GM23338 (cell line): ENCODE results near the gene MYO5C. TPM values are rescaled to one million over a fixed set of nuclear protein-coding genes. Genes with fewer than 3 reads are reported as not detected.

Experiments
- ATAC-seq: fragments of 200-7000 bp; cut with Tn5 transposase; 3 replicates; pipeline ENCODE4 v1.9.1; 2020
- DNase-seq: peaks from one replicate; pipeline ENCODE4 v3.0.0-alpha.2; 2015; ENCODE audit warnings: low spot score
- H2AFZ ChIP-seq: fragments of 200-600 bp; sonication (generic); 2 replicates; pipeline ENCODE4 v1.8.0; 2016; ENCODE audit warnings: antibody characterized with exemption, mild to moderate bottlenecking, moderate library complexity
- H3F3A ChIP-seq: fragments of 200-600 bp; sonication (generic); replicated peaks from 2 replicates; pipeline ENCODE4 v1.8.0; 2017; ENCODE audit warnings: antibody characterized with exemption, mixed run types, low read depth
- H3K27ac ChIP-seq: fragments of 200-600 bp; sonication (generic); 2 replicates; pipeline ENCODE4 v1.6.1; 2016; ENCODE audit warnings: low read depth
- H3K27me3 ChIP-seq: fragments of 200-600 bp; sonication (generic); 2 replicates; pipeline ENCODE4 v1.8.0; 2016; ENCODE audit warnings: mild to moderate bottlenecking, mixed run types, moderate library complexity; ENCODE audit not compliant: insufficient read depth
- H3K36me3 ChIP-seq: fragments of 200-600 bp; sonication (generic); 2 replicates; pipeline ENCODE4 v1.8.0; 2016; ENCODE audit warnings: mild to moderate bottlenecking; ENCODE audit not compliant: insufficient read depth
- H3K4me1 ChIP-seq: fragments of 200-600 bp; sonication (generic); 2 replicates; pipeline ENCODE4 v1.8.0; 2016; ENCODE audit warnings: mild to moderate bottlenecking, moderate library complexity; ENCODE audit not compliant: insufficient read depth
- H3K4me2 ChIP-seq: fragments of 200-600 bp; sonication (generic); 2 replicates; pipeline ENCODE4 v1.7.1; 2017; ENCODE audit warnings: mixed run types
- H3K4me3 ChIP-seq: fragments of 200-600 bp; sonication (generic); 2 replicates; pipeline ENCODE4 v1.6.1; 2016; ENCODE audit warnings: mixed run types
- H3K79me2 ChIP-seq: fragments of 200-600 bp; sonication (generic); replicated peaks from 2 replicates; pipeline ENCODE4 v1.8.0; 2017; ENCODE audit warnings: mild to moderate bottlenecking; ENCODE audit not compliant: insufficient read depth
- H3K9me2 ChIP-seq: fragments of 200-600 bp; sonication (generic); 2 replicates; pipeline ENCODE4 v1.8.0; 2017; ENCODE audit not compliant: insufficient read depth
- H4K20me1 ChIP-seq: fragments of 200-600 bp; sonication (generic); replicated peaks from 2 replicates; pipeline ENCODE4 v1.8.0; 2017; ENCODE audit warnings: mild to moderate bottlenecking; ENCODE audit not compliant: insufficient read depth
- H3K27ac Mint-ChIP-seq: 2 replicates; pipeline ENCODE4 v1.8.0; 2020; ENCODE audit warnings: inconsistent platforms, mild to moderate bottlenecking, moderate library complexity, mixed read lengths
- H3K27me3 Mint-ChIP-seq: 3 replicates; pipeline ENCODE4 v1.8.0; 2022; ENCODE audit warnings: low read depth, mild to moderate bottlenecking, moderate library complexity, mixed read lengths, inconsistent platforms; ENCODE audit not compliant: insufficient read depth, poor library complexity
- H3K36me3 Mint-ChIP-seq: 3 replicates; pipeline ENCODE4 v1.8.0; 2021; ENCODE audit warnings: low read depth, mild to moderate bottlenecking, inconsistent platforms, moderate library complexity, mixed read lengths
- H3K4me1 Mint-ChIP-seq: 3 replicates; pipeline ENCODE4 v1.8.0; 2020; ENCODE audit warnings: mild to moderate bottlenecking, inconsistent platforms, mixed read lengths
- H3K4me3 Mint-ChIP-seq: 3 replicates; pipeline ENCODE4 v1.8.0; 2021; ENCODE audit warnings: moderate library complexity, mild to moderate bottlenecking, inconsistent platforms, mixed read lengths
- H3K9me3 Mint-ChIP-seq: 3 replicates; pipeline ENCODE4 v1.8.0; 2020; ENCODE audit warnings: moderate library complexity, mild to moderate bottlenecking, inconsistent platforms, mixed read lengths
- EZH2phosphoT487 ChIP-seq: fragments of 200-600 bp; sonication (generic); IDR thresholded peaks from one replicate; pipeline ENCODE4 v1.8.1; 2018; ENCODE audit warnings: antibody characterized with exemption; ENCODE audit not compliant: unreplicated experiment
- NANOG ChIP-seq: IDR thresholded peaks from 2 replicates; pipeline ENCODE4 v1.6.1; 2016; ENCODE audit warnings: antibody characterized with exemption, borderline replicate concordance
- POLR2AphosphoS5 ChIP-seq: IDR thresholded peaks from 2 replicates; pipeline ENCODE4 v1.6.1; 2016; ENCODE audit warnings: antibody characterized with exemption, low read depth
- ZNF114 ChIP-seq: fragments of 250-450 bp; sonication (Bioruptor Pico); IDR thresholded peaks from 2 replicates; pipeline ENCODE4 v1.5.0; 2020; ENCODE audit warnings: mild to moderate bottlenecking, moderate library complexity
- ZNF331 ChIP-seq: fragments of 250-450 bp; sonication (Bioruptor Pico); IDR thresholded peaks from 2 replicates; pipeline ENCODE4 v1.5.0; 2020; ENCODE audit warnings: low read depth, mild to moderate bottlenecking, moderate library complexity
- polyA plus RNA-seq: library from polyadenylated mRNA; unstranded; fragments of >200 nt; fragmentation: Nextera tagmentation; extraction: Ambion mirVana; gene quantifications from 2 replicates; pipeline ENCODE4 v1.2.1, GENCODE V29; 2016
- total RNA-seq: library from RNA; depleted of rRNA; stranded (reverse); fragments of >200 nt; shearing (Covaris generic); gene quantifications from 2 replicates; pipeline ENCODE4 v1.2.3, GENCODE V29; 2014
- TF ChIP-seq, protein P1 (sequence below), 2 experiments: fragments of 200-600 bp in 1 of 2; sonication (generic) in 1 of 2; conservative IDR thresholded peaks; 2 replicates each; pipeline versions ENCODE4 v1.5.1 to v1.6.1; 2016 to 2017; ENCODE audit warnings: antibody characterized with exemption in 2 of 2, low read depth in 2 of 2, mild to moderate bottlenecking in 2 of 2, moderate library complexity in 1 of 2
- TF ChIP-seq, protein P2 (sequence below): fragments of 250-450 bp; sonication (Bioruptor Pico); IDR thresholded peaks from 2 replicates; pipeline ENCODE4 v1.5.0; 2020; ENCODE audit warnings: mild to moderate bottlenecking, moderate library complexity

Gene MYO5C
- total and polyA plus RNA-seq, 2 experiments from 2014 or later, result 7.9 to 28.8 TPM

DNA sequence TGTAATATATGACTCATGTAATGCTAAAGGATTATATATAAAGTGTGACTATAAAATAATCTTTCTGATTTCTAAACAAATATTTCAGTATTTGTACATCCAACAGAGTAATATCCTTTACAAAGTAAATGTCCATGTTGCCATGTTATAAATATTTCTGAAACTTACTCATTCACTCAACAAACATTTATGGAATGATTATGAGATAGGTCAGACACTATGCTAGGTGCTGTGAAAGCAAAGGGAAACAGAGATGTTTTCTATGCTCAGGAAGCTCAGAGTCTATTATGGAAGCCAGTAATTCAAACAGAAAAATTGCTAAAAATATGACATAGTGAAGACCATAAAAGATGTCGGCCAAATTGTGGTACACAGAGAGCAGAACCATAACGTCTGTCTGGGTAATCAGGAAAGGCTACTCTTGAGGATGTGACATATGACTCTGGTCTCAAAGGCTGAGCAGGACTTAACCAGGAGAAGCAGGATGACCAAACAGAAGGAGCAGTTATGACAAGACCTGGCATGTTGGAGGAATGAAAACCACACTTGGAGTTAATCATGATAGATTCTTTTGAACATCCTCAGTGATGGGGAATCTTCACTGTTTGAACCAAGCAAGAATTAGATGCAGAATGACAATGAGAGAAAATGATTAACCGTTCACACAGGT is 39.0 kb upstream of the MYO5C start:
- no peaks in the 10 kb centered on the region for H3F3A ChIP-seq
- H3K4me3 Mint-ChIP-seq, result no peak overlapping the region
- H3K9me3 Mint-ChIP-seq, result no peaks in the 10 kb centered on the region
- no peaks in the 10 kb centered on the region for H3K27me3 ChIP-seq
- no peak for TF ChIP-seq POLR2AphosphoS5
- H3K4me1 ChIP-seq, result peaks cover 31% of the 10 kb centered on the region
- H3K27me3 Mint-ChIP-seq, result no peaks in the 10 kb centered on the region
- DNase-seq (no peak), ATAC-seq (no peak)
- H3K4me3 ChIP-seq, result no peak overlapping the region
- no peaks in the 10 kb centered on the region for H3K36me3 ChIP-seq
- H3K4me1 Mint-ChIP-seq, result peaks cover 38% of the 10 kb centered on the region
- H3K4me2 ChIP-seq, result no peak overlapping the region
- H3K27ac Mint-ChIP-seq, result no peak overlapping the region
- H4K20me1 ChIP-seq, result no peaks in the 10 kb centered on the region
- no peaks in the 10 kb centered on the region for H3K79me2 ChIP-seq
- no peaks in the 10 kb centered on the region for H3K9me2 ChIP-seq
- no peak overlapping the region for H2AFZ ChIP-seq
- H3K27ac ChIP-seq, result no peak overlapping the region
- no peaks in the 10 kb centered on the region for H3K36me3 Mint-ChIP-seq

DNA sequence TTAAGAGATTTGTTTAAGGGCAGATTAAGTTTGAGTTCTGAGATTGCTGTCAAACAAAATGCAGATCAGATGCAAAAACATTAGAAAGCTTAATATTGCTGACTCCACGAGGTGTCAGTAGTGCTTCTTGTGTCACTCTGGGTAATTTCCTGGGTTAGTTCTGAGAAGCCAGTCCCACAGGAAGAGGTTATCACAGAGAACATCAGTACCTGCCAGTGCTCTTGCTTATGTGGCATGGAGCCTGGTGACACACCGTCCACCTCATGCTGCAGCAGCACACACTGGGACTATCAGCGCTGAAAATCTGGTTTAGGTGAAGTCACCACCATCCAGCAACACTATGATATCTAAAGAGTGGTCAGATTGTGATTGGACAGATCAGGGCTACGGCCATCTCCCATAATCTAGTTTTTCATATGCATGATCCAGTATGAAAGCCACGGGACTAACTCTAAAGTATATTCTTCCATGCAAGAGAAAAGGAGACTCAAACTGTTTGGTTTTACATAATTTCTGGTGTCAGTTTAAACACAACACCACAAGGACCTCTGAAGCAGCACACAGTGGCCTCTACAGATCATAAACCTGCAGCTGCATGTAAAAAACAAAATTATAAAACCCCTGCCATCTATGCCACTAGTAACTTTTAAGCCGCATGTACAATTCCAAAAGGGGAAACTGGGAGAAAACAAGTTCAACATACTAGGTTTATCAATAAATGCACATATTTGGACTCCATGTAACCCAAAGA is 36.1 kb upstream of the MYO5C start:
- Histone ChIP-seq H3K4me1 (peaks cover 3% of the 10 kb centered on the region; the same call in 1 of the 2 replicates), H3K36me3 (no peaks in the 10 kb centered on the region), H2AFZ (no peak overlapping the region), H3F3A (no peaks in the 10 kb centered on the region), H4K20me1 (no peaks in the 10 kb centered on the region), H3K4me3 (no peak overlapping the region), H3K27me3 (no peaks in the 10 kb centered on the region), H3K9me2 (no peaks in the 10 kb centered on the region), H3K27ac (no peak overlapping the region), H3K4me2 (no peak overlapping the region), H3K79me2 (no peaks in the 10 kb centered on the region)
- H3K27ac Mint-ChIP-seq, result peak overlapping the region; percentile 43
- DNase-seq, result peak; percentile 33
- no peak for TF ChIP-seq EZH2phosphoT487
- TF ChIP-seq, protein P1, sequence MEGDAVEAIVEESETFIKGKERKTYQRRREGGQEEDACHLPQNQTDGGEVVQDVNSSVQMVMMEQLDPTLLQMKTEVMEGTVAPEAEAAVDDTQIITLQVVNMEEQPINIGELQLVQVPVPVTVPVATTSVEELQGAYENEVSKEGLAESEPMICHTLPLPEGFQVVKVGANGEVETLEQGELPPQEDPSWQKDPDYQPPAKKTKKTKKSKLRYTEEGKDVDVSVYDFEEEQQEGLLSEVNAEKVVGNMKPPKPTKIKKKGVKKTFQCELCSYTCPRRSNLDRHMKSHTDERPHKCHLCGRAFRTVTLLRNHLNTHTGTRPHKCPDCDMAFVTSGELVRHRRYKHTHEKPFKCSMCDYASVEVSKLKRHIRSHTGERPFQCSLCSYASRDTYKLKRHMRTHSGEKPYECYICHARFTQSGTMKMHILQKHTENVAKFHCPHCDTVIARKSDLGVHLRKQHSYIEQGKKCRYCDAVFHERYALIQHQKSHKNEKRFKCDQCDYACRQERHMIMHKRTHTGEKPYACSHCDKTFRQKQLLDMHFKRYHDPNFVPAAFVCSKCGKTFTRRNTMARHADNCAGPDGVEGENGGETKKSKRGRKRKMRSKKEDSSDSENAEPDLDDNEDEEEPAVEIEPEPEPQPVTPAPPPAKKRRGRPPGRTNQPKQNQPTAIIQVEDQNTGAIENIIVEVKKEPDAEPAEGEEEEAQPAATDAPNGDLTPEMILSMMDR (conservative IDR thresholded peaks at IDR 0.05; ENCODE audit: low read depth in 2 of 2), result peak; percentile 26 to 61
- no peaks in the 10 kb centered on the region for H3K27me3 Mint-ChIP-seq
- H3K36me3 Mint-ChIP-seq, result peaks cover 6% of the 10 kb centered on the region; the same call in 2 of the 3 replicates
- peaks cover 12% of the 10 kb centered on the region for H3K4me1 Mint-ChIP-seq
- H3K4me3 Mint-ChIP-seq, result no peak overlapping the region
- no peaks in the 10 kb centered on the region for H3K9me3 Mint-ChIP-seq
- ATAC-seq, result peak; percentile 70

DNA sequence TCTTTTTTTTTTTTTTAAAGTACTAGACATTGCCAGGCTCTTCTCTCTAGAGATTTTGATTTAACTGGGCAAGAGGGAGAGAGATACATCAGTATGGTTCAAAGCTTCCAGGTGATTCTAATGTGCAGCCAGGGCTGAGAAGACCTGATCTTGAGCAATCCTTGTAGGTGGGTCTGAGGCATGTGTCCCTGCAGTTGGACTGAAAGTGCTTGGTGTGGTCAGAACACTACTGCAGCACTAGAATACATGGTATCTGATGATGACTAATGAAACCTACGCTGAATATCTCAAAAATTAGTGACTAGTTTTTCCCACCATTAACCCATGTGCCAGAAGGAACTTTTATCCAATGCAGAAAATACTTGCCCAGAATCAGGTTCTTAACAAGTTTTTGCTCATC is 34.4 kb upstream of the MYO5C start:
- ATAC-seq, result no peak
- Histone ChIP-seq H3K4me1 (no peaks in the 10 kb centered on the region), H3K4me3 (no peak overlapping the region), H4K20me1 (no peaks in the 10 kb centered on the region), H3F3A (no peaks in the 10 kb centered on the region), H3K36me3 (no peaks in the 10 kb centered on the region), H3K27me3 (no peaks in the 10 kb centered on the region), H3K4me2 (no peak overlapping the region), H2AFZ (no peak overlapping the region), H3K79me2 (no peaks in the 10 kb centered on the region), H3K9me2 (no peaks in the 10 kb centered on the region), H3K27ac (no peak overlapping the region)
- Mint-ChIP-seq H3K27ac (no peak overlapping the region), H3K4me3 (no peak overlapping the region), H3K36me3 (peaks cover 6% of the 10 kb centered on the region; the same call in 2 of the 3 replicates), H3K27me3 (no peaks in the 10 kb centered on the region), H3K9me3 (no peaks in the 10 kb centered on the region), H3K4me1 (peaks cover 8% of the 10 kb centered on the region)
- DNase-seq, result no peak
- TF ChIP-seq ZNF114 (CRISPR knock-in tag) (no peak), ZNF331 (CRISPR knock-in tag) (no peak), NANOG (no peak)
- TF ChIP-seq, protein P2, sequence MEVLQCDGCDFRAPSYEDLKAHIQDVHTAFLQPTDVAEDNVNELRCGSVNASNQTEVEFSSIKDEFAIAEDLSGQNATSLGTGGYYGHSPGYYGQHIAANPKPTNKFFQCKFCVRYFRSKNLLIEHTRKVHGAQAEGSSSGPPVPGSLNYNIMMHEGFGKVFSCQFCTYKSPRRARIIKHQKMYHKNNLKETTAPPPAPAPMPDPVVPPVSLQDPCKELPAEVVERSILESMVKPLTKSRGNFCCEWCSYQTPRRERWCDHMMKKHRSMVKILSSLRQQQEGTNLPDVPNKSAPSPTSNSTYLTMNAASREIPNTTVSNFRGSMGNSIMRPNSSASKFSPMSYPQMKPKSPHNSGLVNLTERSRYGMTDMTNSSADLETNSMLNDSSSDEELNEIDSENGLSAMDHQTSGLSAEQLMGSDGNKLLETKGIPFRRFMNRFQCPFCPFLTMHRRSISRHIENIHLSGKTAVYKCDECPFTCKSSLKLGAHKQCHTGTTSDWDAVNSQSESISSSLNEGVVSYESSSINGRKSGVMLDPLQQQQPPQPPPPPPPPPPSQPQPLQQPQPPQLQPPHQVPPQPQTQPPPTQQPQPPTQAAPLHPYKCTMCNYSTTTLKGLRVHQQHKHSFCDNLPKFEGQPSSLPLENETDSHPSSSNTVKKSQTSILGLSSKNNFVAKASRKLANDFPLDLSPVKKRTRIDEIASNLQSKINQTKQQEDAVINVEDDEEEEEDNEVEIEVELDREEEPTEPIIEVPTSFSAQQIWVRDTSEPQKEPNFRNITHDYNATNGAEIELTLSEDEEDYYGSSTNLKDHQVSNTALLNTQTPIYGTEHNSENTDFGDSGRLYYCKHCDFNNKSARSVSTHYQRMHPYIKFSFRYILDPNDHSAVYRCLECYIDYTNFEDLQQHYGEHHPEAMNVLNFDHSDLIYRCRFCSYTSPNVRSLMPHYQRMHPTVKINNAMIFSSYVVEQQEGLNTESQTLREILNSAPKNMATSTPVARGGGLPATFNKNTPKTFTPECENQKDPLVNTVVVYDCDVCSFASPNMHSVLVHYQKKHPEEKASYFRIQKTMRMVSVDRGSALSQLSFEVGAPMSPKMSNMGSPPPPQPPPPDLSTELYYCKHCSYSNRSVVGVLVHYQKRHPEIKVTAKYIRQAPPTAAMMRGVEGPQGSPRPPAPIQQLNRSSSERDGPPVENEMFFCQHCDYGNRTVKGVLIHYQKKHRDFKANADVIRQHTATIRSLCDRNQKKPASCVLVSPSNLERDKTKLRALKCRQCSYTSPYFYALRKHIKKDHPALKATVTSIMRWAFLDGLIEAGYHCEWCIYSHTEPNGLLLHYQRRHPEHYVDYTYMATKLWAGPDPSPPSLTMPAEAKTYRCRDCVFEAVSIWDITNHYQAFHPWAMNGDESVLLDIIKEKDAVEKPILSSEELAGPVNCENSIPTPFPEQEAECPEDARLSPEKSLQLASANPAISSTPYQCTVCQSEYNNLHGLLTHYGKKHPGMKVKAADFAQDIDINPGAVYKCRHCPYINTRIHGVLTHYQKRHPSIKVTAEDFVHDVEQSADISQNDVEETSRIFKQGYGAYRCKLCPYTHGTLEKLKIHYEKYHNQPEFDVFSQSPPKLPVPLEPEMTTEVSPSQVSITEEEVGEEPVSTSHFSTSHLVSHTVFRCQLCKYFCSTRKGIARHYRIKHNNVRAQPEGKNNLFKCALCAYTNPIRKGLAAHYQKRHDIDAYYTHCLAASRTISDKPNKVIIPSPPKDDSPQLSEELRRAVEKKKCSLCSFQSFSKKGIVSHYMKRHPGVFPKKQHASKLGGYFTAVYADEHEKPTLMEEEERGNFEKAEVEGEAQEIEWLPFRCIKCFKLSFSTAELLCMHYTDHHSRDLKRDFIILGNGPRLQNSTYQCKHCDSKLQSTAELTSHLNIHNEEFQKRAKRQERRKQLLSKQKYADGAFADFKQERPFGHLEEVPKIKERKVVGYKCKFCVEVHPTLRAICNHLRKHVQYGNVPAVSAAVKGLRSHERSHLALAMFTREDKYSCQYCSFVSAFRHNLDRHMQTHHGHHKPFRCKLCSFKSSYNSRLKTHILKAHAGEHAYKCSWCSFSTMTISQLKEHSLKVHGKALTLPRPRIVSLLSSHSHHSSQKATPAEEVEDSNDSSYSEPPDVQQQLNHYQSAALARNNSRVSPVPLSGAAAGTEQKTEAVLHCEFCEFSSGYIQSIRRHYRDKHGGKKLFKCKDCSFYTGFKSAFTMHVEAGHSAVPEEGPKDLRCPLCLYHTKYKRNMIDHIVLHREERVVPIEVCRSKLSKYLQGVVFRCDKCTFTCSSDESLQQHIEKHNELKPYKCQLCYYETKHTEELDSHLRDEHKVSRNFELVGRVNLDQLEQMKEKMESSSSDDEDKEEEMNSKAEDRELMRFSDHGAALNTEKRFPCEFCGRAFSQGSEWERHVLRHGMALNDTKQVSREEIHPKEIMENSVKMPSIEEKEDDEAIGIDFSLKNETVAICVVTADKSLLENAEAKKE (CRISPR knock-in tag), result no peak
